Measurements from ENCODE around the gene JAGN1.
"Not testable (repeated sequence)": the region's sequence is repeated elsewhere in the genome, so short reads cannot be mapped to it uniquely, and the experiment has no call there.

JAGN1 gene

GRCh38 chr3:9938966-9939365, 48.6 kb downstream of the JAGN1 start:
- H3K27me3 ChIP-seq (ENCODE audit: control insufficient read depth, insufficient read depth, low read length) = no peaks in the 10 kb centered on the region
- H3K4me3 ChIP-seq (ENCODE audit: low read depth, low read length) = no peak overlapping the region
- H3K27ac ChIP-seq (ENCODE audit: low read depth, low read length) = no peak overlapping the region
- H3K36me3 ChIP-seq (ENCODE audit: control insufficient read depth, insufficient read depth, low read length) = peaks cover 18% of the 10 kb centered on the region
- H3K9ac ChIP-seq (ENCODE audit: low read depth, low read length) = no peak overlapping the region
- H3K9me3 ChIP-seq (ENCODE audit: control insufficient read depth, insufficient read depth, low read length) = no peaks in the 10 kb centered on the region
- H3K4me1 ChIP-seq (ENCODE audit: control insufficient read depth, insufficient read depth, low read length) = peaks cover 7% of the 10 kb centered on the region

- H3K4me1 ChIP-seq (ENCODE audit: control insufficient read depth, insufficient read depth, low read length); H3K27me3 ChIP-seq (ENCODE audit: control insufficient read depth, insufficient read depth, low read length); H3K9me3 ChIP-seq (ENCODE audit: control insufficient read depth, insufficient read depth, low read length); H3K4me3 ChIP-seq (ENCODE audit: low read depth, low read length); H3K9ac ChIP-seq (ENCODE audit: low read depth, low read length); H3K27ac ChIP-seq (ENCODE audit: low read depth, low read length): not testable (repeated sequence)
- peaks cover 18% of the 10 kb centered on the region for H3K36me3 ChIP-seq (ENCODE audit: control insufficient read depth, insufficient read depth, low read length)
These were observed 49.5 kb downstream of the JAGN1 start for GRCh38 chr3:9939906-9940305.

- peaks cover 11% of the 10 kb centered on the region for H3K36me3 ChIP-seq (ENCODE audit: control insufficient read depth, insufficient read depth, low read length)
- H3K4me1 ChIP-seq (ENCODE audit: control insufficient read depth, insufficient read depth, low read length) = no peaks in the 10 kb centered on the region
These were observed 50.3 kb downstream of the JAGN1 start for GRCh38 chr3:9940746-9941145.

GRCh38 chr3:9942164-9942563, 51.8 kb downstream of the JAGN1 start:
- H3K9me3 ChIP-seq (ENCODE audit: control insufficient read depth, insufficient read depth, low read length) = no peaks in the 10 kb centered on the region
- no peak overlapping the region for H3K4me3 ChIP-seq (ENCODE audit: low read depth, low read length)
- H3K27me3 ChIP-seq (ENCODE audit: control insufficient read depth, insufficient read depth, low read length) = 0 out of 2 replicates have a peak, but pooled peaks cover 3% of the 10 kb centered on the region
- no peak overlapping the region for H3K27ac ChIP-seq (ENCODE audit: low read depth, low read length)
- no peak overlapping the region for H3K9ac ChIP-seq (ENCODE audit: low read depth, low read length)
- H3K4me1 ChIP-seq (ENCODE audit: control insufficient read depth, insufficient read depth, low read length) = no peaks in the 10 kb centered on the region; the same call in 1 of the 2 replicates
- peaks cover 6% of the 10 kb centered on the region for H3K36me3 ChIP-seq (ENCODE audit: control insufficient read depth, insufficient read depth, low read length)

More at GRCh38 chr3:9940746-9941145, 50.3 kb downstream of the JAGN1 start:
- no peak overlapping the region for H3K27ac ChIP-seq (ENCODE audit: low read depth, low read length)
- H3K4me3 ChIP-seq (ENCODE audit: low read depth, low read length) = no peak overlapping the region
- H3K9ac ChIP-seq (ENCODE audit: low read depth, low read length) = no peak overlapping the region
- H3K27me3 ChIP-seq (ENCODE audit: control insufficient read depth, insufficient read depth, low read length) = 0 out of 2 replicates have a peak, but pooled peaks cover 3% of the 10 kb centered on the region
- H3K9me3 ChIP-seq (ENCODE audit: control insufficient read depth, insufficient read depth, low read length) = no peaks in the 10 kb centered on the region

- no peaks in the 10 kb centered on the region; the same call in 1 of the 2 replicates for H3K4me1 ChIP-seq (ENCODE audit: control insufficient read depth, insufficient read depth, low read length)
- H3K4me3 ChIP-seq (ENCODE audit: low read depth, low read length) = no peak overlapping the region
- 0 out of 2 replicates have a peak, but pooled peaks cover 3% of the 10 kb centered on the region for H3K27me3 ChIP-seq (ENCODE audit: control insufficient read depth, insufficient read depth, low read length)
- no peaks in the 10 kb centered on the region for H3K36me3 ChIP-seq (ENCODE audit: control insufficient read depth, insufficient read depth, low read length)
- no peaks in the 10 kb centered on the region for H3K9me3 ChIP-seq (ENCODE audit: control insufficient read depth, insufficient read depth, low read length)
- no peak overlapping the region for H3K9ac ChIP-seq (ENCODE audit: low read depth, low read length)
- H3K27ac ChIP-seq (ENCODE audit: low read depth, low read length) = no peak overlapping the region
These were observed 52.7 kb downstream of the JAGN1 start for GRCh38 chr3:9942934-9943690.
